Measurements from ENCODE around the gene CASK. TPM values are rescaled to one million over a fixed set of nuclear protein-coding genes. Genes with fewer than 3 reads are reported as not detected.

Gene CASK
- total RNA-seq, 2 experiments from 2014 or later: 18.2 to 20.2 TPM

DNA sequence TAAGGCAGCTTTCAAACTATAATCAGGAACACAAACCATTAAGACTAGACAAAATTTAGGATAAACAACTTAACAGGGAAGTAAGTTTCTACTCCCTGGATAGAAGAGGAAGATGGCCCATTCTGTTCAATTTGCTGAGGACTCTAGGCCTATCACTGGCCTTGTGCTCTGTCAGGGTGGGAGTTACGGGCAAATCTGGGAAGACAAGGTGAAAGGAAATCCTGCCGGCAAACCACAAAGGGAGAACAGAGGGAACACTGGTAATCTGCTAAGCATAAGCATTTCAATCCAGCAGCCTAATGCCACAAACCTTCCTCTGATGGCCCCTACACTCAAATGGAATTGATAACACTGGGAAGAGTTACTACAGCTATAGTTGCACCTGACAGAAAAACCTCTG lies 191.1 kb downstream of the CASK start:
- H3K27me3 Mint-ChIP-seq: no peaks in the 10 kb centered on the region
- H3K36me3 Mint-ChIP-seq (ENCODE audit: low read depth): peaks cover 5% of the 10 kb centered on the region
- ChIA-PET CTCF (interaction anchor here (0.9 kb wide), 1 partner anchor 174 kb away, joined by 3 read pairs; no protein-coding TSS in a partner anchor), POLR2A (no interaction called here)
- H3K4me1 Mint-ChIP-seq (ENCODE audit: low read depth): peaks cover 44% of the 10 kb centered on the region
- H3K27ac Mint-ChIP-seq: no peak overlapping the region
- intact Hi-C loops (cut with micrococcal nuclease): loop anchor here (10.0 kb wide), 1 partner anchor 167 kb away; no protein-coding TSS in a partner anchor
- no peaks in the 10 kb centered on the region for H3K9me3 Mint-ChIP-seq
- H3K4me3 Mint-ChIP-seq: no peak overlapping the region
- TF ChIP-seq, protein P1, sequence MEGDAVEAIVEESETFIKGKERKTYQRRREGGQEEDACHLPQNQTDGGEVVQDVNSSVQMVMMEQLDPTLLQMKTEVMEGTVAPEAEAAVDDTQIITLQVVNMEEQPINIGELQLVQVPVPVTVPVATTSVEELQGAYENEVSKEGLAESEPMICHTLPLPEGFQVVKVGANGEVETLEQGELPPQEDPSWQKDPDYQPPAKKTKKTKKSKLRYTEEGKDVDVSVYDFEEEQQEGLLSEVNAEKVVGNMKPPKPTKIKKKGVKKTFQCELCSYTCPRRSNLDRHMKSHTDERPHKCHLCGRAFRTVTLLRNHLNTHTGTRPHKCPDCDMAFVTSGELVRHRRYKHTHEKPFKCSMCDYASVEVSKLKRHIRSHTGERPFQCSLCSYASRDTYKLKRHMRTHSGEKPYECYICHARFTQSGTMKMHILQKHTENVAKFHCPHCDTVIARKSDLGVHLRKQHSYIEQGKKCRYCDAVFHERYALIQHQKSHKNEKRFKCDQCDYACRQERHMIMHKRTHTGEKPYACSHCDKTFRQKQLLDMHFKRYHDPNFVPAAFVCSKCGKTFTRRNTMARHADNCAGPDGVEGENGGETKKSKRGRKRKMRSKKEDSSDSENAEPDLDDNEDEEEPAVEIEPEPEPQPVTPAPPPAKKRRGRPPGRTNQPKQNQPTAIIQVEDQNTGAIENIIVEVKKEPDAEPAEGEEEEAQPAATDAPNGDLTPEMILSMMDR (IDR thresholded peaks at IDR 0.05): no peak
- ATAC-seq: no peak
- DNase-seq: no peak

DNA sequence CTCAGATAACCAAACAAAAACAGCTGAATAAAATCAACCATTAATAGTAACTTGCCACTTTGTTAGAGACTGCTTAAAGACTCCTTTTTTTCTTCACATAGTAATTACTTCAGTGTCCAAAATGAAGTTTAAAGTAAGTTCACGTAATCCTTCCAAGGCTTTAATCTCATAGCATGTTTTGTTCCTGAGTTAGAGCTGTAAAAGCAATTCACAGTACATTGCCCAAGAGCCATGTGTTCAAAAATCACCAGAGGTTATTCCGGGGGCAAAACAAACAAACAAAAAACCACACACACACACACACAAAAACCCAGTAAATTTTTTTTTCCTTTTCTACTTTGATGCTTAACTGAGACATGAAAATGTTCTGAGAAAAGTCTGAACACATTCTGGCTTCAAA lies 193.3 kb downstream of the CASK start:
- Mint-ChIP-seq H3K4me1 (ENCODE audit: low read depth) (peaks cover 35% of the 10 kb centered on the region), H3K9me3 (no peaks in the 10 kb centered on the region), H3K36me3 (ENCODE audit: low read depth) (peaks cover 4% of the 10 kb centered on the region), H3K27ac (peak overlapping the region; percentile 25), H3K27me3 (no peaks in the 10 kb centered on the region), H3K4me3 (no peak overlapping the region)
- POLR2A ChIA-PET: interaction anchor here (0.6 kb wide), 1 partner anchor 399 kb away, joined by 3 read pairs; no protein-coding TSS in a partner anchor
- DNase-seq (no peak), ATAC-seq (no peak)
- TF ChIP-seq, protein P1 (IDR thresholded peaks at IDR 0.05): no peak
- CTCF ChIA-PET: no interaction called here
- intact Hi-C loops (cut with micrococcal nuclease): loop anchor here (10.0 kb wide), 1 partner anchor 165 kb away; no protein-coding TSS in a partner anchor

DNA sequence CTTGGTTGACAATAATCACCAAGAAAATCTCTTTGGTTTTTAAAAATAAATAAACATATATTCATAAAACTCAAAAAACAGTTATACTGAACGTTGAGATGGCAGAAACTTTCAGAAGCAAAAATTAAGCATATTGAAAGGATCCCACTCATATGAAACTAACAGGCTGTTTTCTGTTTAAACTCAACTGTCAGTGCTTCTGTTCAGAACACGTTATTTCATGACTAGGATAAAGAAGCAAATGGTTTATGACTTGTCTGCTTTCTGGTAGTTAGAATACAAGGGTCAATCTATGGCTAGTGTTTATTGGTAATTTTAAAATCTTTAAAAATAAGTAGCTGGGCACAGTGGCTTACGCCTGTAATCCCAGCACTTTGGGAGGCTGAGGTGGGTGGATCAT lies 195.2 kb downstream of the CASK start:
- ATAC-seq: peak; percentile 24
- no peak for DNase-seq
- Mint-ChIP-seq H3K4me1 (ENCODE audit: low read depth) (peaks cover 37% of the 10 kb centered on the region), H3K36me3 (ENCODE audit: low read depth) (peaks cover 4% of the 10 kb centered on the region), H3K4me3 (no peak overlapping the region), H3K27me3 (no peaks in the 10 kb centered on the region), H3K27ac (peak overlapping the region; percentile 57), H3K9me3 (no peaks in the 10 kb centered on the region)
- TF ChIP-seq, protein P1 (IDR thresholded peaks at IDR 0.05): no peak
- POLR2A ChIA-PET: no interaction called here
- intact Hi-C loops (cut with micrococcal nuclease): no loop called here
- CTCF ChIA-PET: no interaction called here

DNA sequence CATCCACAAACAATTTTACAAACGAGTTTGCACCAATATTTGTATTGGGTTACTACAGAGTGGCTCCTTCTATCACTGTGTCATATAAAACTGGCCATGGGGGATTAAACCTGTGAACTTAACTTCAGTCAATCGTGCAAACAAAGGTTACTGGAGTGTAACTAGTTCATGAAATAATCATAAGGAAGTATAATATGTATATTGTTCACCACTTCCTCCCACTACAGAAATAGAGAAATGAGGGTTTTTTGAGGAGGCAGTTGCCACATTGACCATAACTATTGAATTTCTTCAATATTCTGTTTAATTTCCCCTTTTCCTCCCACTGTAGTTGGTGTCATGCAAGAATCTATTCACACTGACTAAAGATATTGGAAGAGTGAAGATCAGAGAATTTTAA lies 199.5 kb downstream of the CASK start, which contains the start of gene GPR82:
Gene GPR82 (plus strand): TSS at position 356 of the 400 bp plus-strand sequence. CDS start 2,846 bp downstream, outside the sequence.
- ATAC-seq (no peak), DNase-seq (no peak)
- ChIA-PET CTCF (no interaction called here), POLR2A (no interaction called here)
- no peak within 1 kb of the TSS for H3K4me3 Mint-ChIP-seq
- no peaks in the 10 kb centered on the region for H3K27me3 Mint-ChIP-seq
- peak within 1 kb of the TSS; percentile 52 for H3K27ac Mint-ChIP-seq
- TF ChIP-seq, protein P1 (IDR thresholded peaks at IDR 0.05): no peak
- peaks cover 58% of the 10 kb centered on the region for H3K4me1 Mint-ChIP-seq (ENCODE audit: low read depth)
- H3K9me3 Mint-ChIP-seq: peaks cover 6% of the 10 kb centered on the region
- peaks cover 18% of the 10 kb centered on the region for H3K36me3 Mint-ChIP-seq (ENCODE audit: low read depth)
- intact Hi-C loops (cut with micrococcal nuclease): loop anchor here (5.0 kb wide), 1 partner anchor 57 kb away; no protein-coding TSS in a partner anchor

DNA sequence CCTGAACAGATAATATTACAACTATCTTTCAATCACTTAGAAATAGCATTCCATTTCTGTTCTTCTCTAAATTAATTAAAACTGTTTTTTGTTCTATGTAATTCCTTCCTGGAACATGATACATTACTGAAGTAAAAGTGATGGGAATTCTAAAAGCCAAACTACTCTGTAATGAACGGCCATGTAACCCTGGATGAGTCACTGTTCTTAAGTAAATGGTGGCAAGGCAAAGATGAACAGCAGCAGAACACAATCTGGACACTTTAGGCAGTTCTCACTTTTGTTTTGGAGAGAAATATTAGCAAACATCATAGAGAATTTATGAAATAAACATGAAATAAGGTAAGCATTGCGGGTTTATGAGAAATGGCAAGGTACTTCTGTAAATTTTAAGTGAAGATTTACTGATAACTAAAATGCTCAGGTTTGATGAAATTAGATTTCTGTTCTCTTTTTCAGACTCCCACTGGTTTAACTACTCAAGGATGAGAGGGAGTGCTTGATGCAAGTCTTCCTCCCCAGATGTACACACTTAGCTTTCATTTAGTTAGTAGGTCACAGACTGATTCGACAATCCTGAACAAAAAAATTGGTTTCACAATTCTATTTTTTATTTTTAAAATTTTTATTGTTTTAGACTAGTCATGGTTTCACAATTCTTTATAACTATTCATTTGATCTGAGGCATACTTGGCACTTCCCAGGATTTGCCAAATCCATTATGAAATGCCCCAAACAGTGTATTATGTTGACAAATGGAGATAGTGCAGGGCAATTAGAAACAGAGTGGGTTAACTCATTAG lies 200.3 kb downstream of the CASK start:
- no peak for DNase-seq
- Mint-ChIP-seq H3K27me3 (no peaks in the 10 kb centered on the region), H3K4me3 (no peak overlapping the region), H3K36me3 (ENCODE audit: low read depth) (peaks cover 21% of the 10 kb centered on the region), H3K9me3 (peaks cover 6% of the 10 kb centered on the region), H3K27ac (peak overlapping the region; percentile 52), H3K4me1 (ENCODE audit: low read depth) (peaks cover 59% of the 10 kb centered on the region)
- intact Hi-C loops (cut with micrococcal nuclease): loop anchor here (5.0 kb wide), 1 partner anchor 56 kb away; no protein-coding TSS in a partner anchor
- ATAC-seq: no peak
- ChIA-PET CTCF (no interaction called here), POLR2A (no interaction called here)
- TF ChIP-seq, protein P1 (IDR thresholded peaks at IDR 0.05): no peak

All from activated CD8-positive, alpha-beta T cell treated with anti-CD3 and anti-CD28 coated beads for 36 hours (primary cell).